Esophagus squamous epithelium (tissue), 4 donors: ENCODE measurements around the gene PPP1R9A.

Experiments used
- CTCF ChIP-seq, 6 experiments: fragments of 450-650 bp in 4 of 6; fragments of 200-600 bp in 2 of 6; sonication (generic) in 2 of 6; IDR thresholded peaks; one replicate each; pipeline ENCODE4 v1.5.1; 2016 to 2019; ENCODE audit warnings: antibody characterized with exemption in 6 of 6, mild to moderate bottlenecking in 4 of 6, moderate library complexity in 4 of 6
- POLR2A ChIP-seq, 4 donors: fragments of 450-650 bp; IDR thresholded peaks; one replicate each; pipeline ENCODE4 v1.6.1; 2017; ENCODE audit warnings: antibody characterized with exemption in 4 of 4, mild to moderate bottlenecking in 4 of 4, moderate library complexity in 3 of 4

DNA sequence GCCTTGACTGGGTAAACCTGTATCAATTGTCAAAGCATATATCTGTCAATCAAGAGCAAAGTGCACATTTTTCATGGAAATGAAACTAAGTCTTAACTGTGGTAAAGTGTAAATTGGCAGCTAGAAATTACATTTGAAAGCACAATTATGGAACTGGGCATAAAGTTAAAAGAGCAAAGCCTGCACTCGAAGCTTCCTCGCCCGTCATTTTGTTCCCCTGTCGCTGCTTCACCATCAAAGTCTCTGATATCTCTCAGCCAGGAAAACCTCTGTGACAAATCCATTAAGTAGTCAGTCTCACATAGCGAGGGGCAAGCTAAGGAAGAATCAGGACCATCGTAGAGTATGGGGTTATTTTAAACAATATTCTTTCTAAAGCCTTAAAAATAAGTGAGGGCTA is 389.1 kb downstream of the PPP1R9A start:
- TF ChIP-seq CTCF (IDR thresholded peaks at IDR 0.05) (no peak), POLR2A (IDR thresholded peaks at IDR 0.05) (no peak)
